OCI-LY1 (cell line): ENCODE data around the gene ZNF804B.

ENCODE experiments used
- CTCF ChIP-seq: fragments of 200-600 bp; sonication (generic), shearing (Covaris generic); IDR thresholded peaks from 2 replicates; pipeline ENCODE4 v1.5.1; 2017; ENCODE audit warnings: mild to moderate bottlenecking, antibody characterized with exemption, low read length, moderate library complexity, mixed read lengths
- EZH2 ChIP-seq: fragments of 200-600 bp; sonication (generic), shearing (Covaris generic); IDR thresholded peaks from 2 replicates; pipeline ENCODE4 v1.8.0; 2017; ENCODE audit warnings: borderline replicate concordance, mixed run types, mild to moderate bottlenecking, antibody characterized with exemption, low read length, moderate library complexity, mixed read lengths

GRCh38 chr7:89335490-89335889 is 576.0 kb downstream of the ZNF804B start:
- TF ChIP-seq EZH2 (no peak), CTCF (no peak)
